ENCODE results near the gene TNS1.

TNS1 gene

GRCh38 chr2:217977840-217978535 lies 24.8 kb downstream of the TNS1 start:
- Histone ChIP-seq H3K4me3 (ENCODE audit: low read depth, low read length) (no peak overlapping the region), H3K4me1 (no peaks in the 10 kb centered on the region), H3K27me3 (no peaks in the 10 kb centered on the region), H3K36me3 (peaks cover 46% of the 10 kb centered on the region), H3K9me3 (no peaks in the 10 kb centered on the region)
- no peak for DNase-seq
- TF ChIP-seq CTCF (IDR thresholded peaks at IDR 0.05; ENCODE audit: low read depth, low read length) = no peak

GRCh38 chr2:217976301-217976700 lies 26.5 kb downstream of the TNS1 start:
- Histone ChIP-seq H3K9me3 (no peaks in the 10 kb centered on the region), H3K4me1 (no peaks in the 10 kb centered on the region), H3K27me3 (no peaks in the 10 kb centered on the region), H3K36me3 (peaks cover 50% of the 10 kb centered on the region), H3K4me3 (ENCODE audit: low read depth, low read length) (no peak overlapping the region)
- no peak for TF ChIP-seq CTCF (IDR thresholded peaks at IDR 0.05; ENCODE audit: low read depth, low read length)
- no peak for DNase-seq

- H3K4me1 ChIP-seq = no peaks in the 10 kb centered on the region
- no peak for DNase-seq
- H3K36me3 ChIP-seq = peaks cover 53% of the 10 kb centered on the region
- no peak for TF ChIP-seq CTCF (IDR thresholded peaks at IDR 0.05; ENCODE audit: low read depth, low read length)
- H3K4me3 ChIP-seq (ENCODE audit: low read depth, low read length) = no peak overlapping the region
- H3K27me3 ChIP-seq = no peaks in the 10 kb centered on the region
- no peaks in the 10 kb centered on the region for H3K9me3 ChIP-seq
These were observed 27.2 kb downstream of the TNS1 start for GRCh38 chr2:217975626-217976025.

GRCh38 chr2:217974389-217975005 lies 28.3 kb downstream of the TNS1 start:
- DNase-seq = no peak
- Histone ChIP-seq H3K9me3 (no peaks in the 10 kb centered on the region), H3K27me3 (no peaks in the 10 kb centered on the region), H3K4me1 (no peaks in the 10 kb centered on the region), H3K36me3 (peaks cover 51% of the 10 kb centered on the region), H3K4me3 (ENCODE audit: low read depth, low read length) (no peak overlapping the region)
- no peak for TF ChIP-seq CTCF (IDR thresholded peaks at IDR 0.05; ENCODE audit: low read depth, low read length)

GRCh38 chr2:217973008-217973787 lies 29.6 kb downstream of the TNS1 start:
- Histone ChIP-seq H3K9me3 (no peaks in the 10 kb centered on the region), H3K27me3 (no peaks in the 10 kb centered on the region), H3K4me3 (ENCODE audit: low read depth, low read length) (no peak overlapping the region), H3K4me1 (no peaks in the 10 kb centered on the region), H3K36me3 (peaks cover 46% of the 10 kb centered on the region)
- no peak for TF ChIP-seq CTCF (IDR thresholded peaks at IDR 0.05; ENCODE audit: low read depth, low read length)
- DNase-seq = no peak

Data from BE2C (cell line).